ENCODE results near the gene PCBP3.
"Not testable (repeated sequence)": the region's sequence is repeated elsewhere in the genome, so short reads cannot be mapped to it uniquely, and the experiment has no call there.

PCBP3 gene

GRCh38 chr21:45698493-45699184 lies 55.1 kb downstream of the PCBP3 start:
- DNase-seq = no peak

- no peak for DNase-seq
Measured at GRCh38 chr21:45699251-45699942, 55.9 kb downstream of the PCBP3 start.

DNA sequence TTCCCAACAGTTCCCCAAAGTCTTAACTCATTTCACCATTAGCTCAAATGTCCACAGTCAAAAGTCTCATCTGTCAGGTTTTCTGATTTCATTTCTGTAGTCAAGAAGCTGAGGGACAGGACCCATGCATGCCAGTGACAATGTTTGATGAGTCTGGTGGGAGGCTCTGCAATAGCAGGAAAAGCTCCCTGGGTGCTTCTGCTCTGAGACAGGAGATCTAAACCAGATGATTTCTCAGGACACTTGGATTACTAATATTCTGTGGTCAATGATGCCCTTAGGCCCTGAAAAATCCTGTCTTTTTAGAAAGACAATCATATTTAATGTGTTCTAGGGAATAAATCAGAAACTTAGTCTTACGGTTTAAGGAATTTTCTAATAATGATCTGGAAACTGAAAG lies 56.4 kb downstream of the PCBP3 start:
- no peak for DNase-seq

DNA sequence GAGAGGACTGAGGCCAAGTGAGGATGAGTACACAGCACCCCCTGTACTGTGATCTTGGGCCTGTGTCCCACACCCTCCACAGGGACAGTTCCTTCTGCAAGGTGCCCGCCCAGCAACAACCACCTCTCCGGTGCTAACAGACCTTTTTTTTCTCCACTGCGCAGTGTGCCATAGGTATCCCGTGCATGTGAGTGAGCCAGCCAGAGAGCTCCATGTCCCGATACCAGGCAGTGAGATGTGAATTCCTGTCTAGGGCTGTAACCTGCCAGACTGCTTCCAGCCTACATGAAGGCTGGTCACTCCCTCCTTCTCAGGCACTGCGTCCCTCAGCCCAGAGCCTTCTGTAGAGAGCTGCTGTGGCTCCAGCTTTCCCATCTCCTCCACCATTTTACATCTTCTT lies 56.9 kb downstream of the PCBP3 start:
- no peak for DNase-seq

- DNase-seq = no peak
Measured at GRCh38 chr21:45704311-45705108, 61.0 kb downstream of the PCBP3 start.

DNA sequence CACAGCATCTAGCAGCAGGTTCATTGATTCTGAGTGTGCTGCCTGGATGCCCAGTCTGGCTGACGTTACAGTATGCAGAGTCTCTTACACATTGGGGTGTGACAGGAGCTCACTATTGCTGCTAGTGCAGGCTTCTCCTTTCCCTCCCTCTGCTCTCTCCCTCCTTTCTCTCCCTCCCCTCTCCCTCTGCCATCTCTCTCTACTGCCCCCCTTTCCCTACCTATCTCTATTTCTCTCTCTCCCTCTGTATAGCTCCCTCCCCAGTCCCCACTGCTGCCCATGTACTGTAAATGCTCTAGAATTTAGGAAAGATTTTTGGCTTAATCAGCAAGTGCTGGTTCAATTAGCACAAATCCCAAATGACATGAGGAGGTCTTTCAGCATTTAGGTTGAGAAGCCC lies 62.8 kb downstream of the PCBP3 start:
- no peak for DNase-seq

GRCh38 chr21:45709173-45709572 lies 65.6 kb downstream of the PCBP3 start:
- DNase-seq = no peak

GRCh38 chr21:45709696-45710268 lies 66.3 kb downstream of the PCBP3 start:
- DNase-seq = no peak

- DNase-seq = not testable (repeated sequence)
Measured at GRCh38 chr21:45710306-45710705, 66.8 kb downstream of the PCBP3 start.

DNA sequence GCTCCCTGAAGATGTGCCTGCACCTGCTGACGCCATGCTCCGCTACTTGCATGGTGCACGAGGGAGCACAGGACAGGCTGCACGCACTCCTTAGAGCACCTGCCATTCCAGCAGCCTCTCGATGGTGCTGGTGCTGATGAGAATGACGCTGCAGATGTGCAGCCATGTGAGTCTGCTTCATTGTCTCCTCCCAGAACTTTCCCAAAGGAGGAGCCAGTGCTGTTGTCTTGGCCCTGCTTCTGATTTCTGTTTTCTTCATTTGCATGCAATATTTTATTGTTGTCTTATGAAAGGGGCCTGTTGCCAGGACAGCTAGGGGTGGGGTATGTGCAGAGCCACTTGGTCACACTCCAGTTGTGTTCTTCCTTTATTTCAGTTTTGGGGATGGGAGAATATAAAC lies 70.1 kb downstream of the PCBP3 start:
- no peak for DNase-seq

DNA sequence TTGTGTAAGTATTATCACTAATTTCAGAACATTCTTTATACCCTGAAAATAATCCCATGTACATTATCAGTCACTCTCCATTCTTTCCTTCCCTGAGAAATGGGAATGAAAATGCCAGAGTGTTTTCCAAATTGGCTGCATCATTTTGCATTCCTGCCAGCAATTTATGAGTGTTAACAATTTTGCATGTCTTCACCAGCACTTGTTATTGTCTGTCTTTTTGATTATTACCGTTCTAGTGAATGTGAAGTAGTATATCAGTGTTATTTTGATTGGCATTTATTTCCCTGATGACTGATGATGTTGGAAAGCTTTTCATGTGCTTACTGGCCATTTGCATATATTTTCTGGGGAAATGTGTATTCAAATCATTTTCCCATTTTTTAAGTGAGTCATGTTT lies 71.9 kb downstream of the PCBP3 start:
- DNase-seq = no peak

GRCh38 chr21:45718413-45718812 lies 74.9 kb downstream of the PCBP3 start:
- DNase-seq = no peak

DNA sequence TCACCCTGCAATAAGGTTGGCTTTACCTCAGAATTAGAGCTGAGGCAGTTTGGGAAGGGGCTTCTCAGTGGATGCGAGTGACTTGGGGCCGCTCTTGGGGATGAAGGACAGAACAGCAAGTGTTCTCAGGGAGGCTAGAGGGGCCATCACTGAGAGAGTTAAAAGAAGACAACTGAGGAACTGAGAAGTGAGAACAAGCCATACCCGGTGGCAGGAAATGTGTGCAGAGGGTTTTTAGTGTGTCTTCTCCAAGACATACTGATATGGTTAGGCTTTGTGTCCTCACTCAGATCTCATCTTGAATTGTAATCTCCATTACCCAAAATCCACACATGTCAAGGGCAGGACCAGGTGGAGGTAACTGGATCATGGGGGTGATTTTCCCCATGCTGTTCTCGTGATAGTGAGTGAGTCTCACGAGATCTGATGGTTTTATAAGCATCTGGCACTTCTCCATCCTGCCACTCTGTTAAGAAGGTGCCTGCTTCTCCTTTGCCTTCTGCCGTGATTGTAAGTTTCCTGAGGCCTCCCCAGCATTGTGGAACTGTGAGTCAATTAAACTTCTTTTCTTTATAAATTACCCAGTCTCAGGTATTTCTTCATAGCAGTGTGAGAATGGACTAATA lies 75.8 kb downstream of the PCBP3 start:
- DNase-seq = no peak

GRCh38 chr21:45720204-45720603 lies 76.7 kb downstream of the PCBP3 start:
- not testable (repeated sequence) for DNase-seq

GRCh38 chr21:45721671-45722070 lies 78.1 kb downstream of the PCBP3 start:
- DNase-seq = no peak

- DNase-seq = no peak
Measured at GRCh38 chr21:45723049-45723958, 79.8 kb downstream of the PCBP3 start.

DNA sequence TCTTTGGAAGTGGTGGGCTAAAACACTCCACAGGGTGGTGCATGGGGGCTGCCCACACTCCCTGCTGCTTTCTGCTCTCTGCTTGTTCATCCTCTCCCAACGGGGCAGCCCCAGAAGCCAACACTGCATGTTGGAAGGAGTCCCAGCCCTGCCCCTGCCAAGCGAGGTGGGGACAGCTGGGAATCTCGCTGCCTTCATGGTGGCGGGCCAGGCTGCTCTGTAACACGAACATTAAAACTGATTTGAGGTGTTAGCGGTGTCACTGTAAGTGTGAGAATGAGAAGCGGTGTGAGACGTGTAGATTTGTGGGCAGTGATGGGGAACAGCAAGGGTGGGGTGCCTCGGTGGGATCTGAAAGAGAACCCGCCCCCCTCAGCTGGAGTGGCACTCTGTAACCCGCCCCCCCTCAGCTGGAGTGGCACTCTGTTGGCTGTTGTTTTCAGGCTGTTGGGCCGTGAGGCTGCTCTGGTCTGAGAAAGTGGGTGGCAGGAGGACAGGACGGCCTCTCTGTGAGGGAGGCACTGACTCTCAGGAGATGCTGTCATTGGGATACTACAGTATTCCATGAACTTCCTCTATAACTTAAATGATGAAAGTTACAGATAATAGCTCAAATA lies 80.9 kb downstream of the PCBP3 start:
- no peak for DNase-seq

- no peak for DNase-seq
Measured at GRCh38 chr21:45724994-45725843, 81.7 kb downstream of the PCBP3 start.

GRCh38 chr21:45725844-45726200 lies 82.3 kb downstream of the PCBP3 start:
- DNase-seq = no peak

DNA sequence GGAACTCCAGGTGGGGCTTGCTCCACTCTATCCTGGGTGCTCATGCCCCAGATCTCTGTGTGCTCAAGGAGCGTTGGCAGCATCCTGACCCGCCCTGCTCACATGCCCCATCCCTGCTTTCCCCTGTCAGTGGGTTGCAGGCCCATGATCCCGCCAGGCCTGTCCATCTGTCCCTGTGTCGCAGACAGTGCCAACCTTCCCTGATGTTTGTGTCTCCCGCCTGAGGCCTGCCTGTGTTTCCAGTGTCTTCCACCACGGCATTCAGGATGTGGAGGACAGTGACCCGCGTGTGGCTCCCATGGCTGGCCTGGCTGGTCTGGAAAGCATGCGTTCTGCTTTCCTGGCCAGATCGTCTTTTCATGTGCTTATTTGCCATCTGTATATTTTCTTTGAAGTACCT lies 82.9 kb downstream of the PCBP3 start:
- DNase-seq = no peak

DNA sequence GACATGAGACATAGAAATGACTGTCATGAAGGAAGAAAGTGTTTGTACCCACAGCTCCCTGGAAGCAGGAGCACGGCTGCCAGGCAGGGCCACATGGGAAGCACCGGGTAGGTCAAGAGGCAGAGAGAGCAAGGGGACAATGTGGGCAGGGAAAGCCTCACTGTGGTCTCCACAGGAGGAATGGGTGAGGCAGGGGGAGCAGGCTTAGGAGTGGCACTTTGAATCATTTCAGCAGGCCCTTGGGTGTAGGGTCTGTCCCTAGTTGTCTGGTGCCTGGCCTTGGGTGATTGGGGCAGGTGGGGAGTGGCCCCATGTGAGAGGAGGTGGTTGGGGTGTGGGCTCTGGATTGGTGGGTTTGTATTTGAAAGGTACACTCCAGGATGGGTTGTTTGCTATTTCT lies 83.9 kb downstream of the PCBP3 start:
- DNase-seq = no peak
